Effector memory CD4-positive, alpha-beta T cell (primary cell): ENCODE data around the gene COL16A1.

Source experiments
- DNase-seq, 3 donors: peaks; one replicate each; pipeline ENCODE4 v3.0.0-alpha.2; 2020
- H3K27ac ChIP-seq: 2 replicates; pipeline ENCODE4 v1.7.0; 2013; ENCODE audit warnings: mild to moderate bottlenecking, low read length, moderate library complexity; ENCODE audit not compliant: insufficient read depth, poor library complexity, severe bottlenecking
- H3K27me3 ChIP-seq: replicated peaks from 2 replicates; pipeline ENCODE4 v1.7.0; 2013; ENCODE audit warnings: mild to moderate bottlenecking, low read length; ENCODE audit not compliant: insufficient read depth, control insufficient read depth, poor library complexity, severe bottlenecking
- H3K36me3 ChIP-seq: 2 replicates; pipeline ENCODE4 v1.7.0; 2013; ENCODE audit warnings: mild to moderate bottlenecking, low read length, moderate library complexity; ENCODE audit not compliant: control insufficient read depth, insufficient read depth
- H3K4me1 ChIP-seq: 2 replicates; pipeline ENCODE4 v1.7.0; 2013; ENCODE audit warnings: low read length, mild to moderate bottlenecking; ENCODE audit not compliant: control insufficient read depth, insufficient read depth, poor library complexity, severe bottlenecking
- H3K4me3 ChIP-seq: 2 replicates; pipeline ENCODE4 v1.7.0; 2013; ENCODE audit warnings: low read length, low read depth, mild to moderate bottlenecking; ENCODE audit not compliant: insufficient read depth, poor library complexity, severe bottlenecking
- H3K9me3 ChIP-seq: 2 replicates; pipeline ENCODE4 v1.7.0; 2013; ENCODE audit warnings: mild to moderate bottlenecking, low read length, moderate library complexity; ENCODE audit not compliant: control insufficient read depth

Gene COL16A1

DNA sequence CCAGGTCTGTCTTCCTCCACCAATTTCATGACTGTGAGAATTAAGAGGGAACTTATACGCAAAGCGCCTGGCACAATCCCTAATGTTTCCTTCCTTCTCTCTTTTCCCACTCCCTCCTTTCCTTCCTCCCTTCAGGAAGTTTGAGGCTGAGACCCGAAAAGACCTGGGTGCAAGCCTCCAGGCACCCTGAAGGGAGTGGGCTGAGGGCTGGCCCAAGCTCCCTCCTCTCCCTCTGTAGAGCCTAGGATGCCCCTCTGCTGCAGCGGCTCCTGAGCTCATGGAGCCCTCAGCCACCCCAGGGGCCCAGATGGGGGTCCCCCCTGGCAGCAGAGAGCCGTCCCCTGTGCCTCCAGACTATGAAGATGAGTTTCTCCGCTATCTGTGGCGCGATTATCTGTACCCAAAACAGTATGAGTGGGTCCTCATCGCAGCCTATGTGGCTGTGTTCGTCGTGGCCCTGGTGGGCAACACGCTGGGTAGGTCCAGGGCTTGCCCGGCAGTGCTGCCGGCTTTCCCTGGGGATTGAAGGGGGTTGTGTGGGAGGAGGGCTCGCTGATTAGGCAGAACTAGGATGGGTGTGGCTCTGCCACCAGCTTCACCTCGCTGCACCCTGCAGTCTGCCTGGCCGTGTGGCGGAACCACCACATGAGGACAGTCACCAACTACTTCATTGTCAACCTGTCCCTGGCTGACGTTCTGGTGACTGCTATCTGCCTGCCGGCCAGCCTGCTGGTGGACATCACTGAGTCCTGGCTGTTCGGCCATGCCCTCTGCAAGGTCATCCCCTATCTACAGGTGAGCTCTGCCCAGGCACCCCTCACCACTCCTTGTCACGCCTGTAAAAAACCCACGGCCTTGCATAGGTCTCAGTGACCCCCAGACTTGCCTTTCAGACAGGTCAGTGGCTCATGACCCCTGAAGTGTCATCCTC is 84.6 kb downstream of the COL16A1 start:
- Histone ChIP-seq H3K4me3 (no peak overlapping the region), H3K36me3 (no peaks in the 10 kb centered on the region), H3K9me3 (no peaks in the 10 kb centered on the region), H3K27ac (no peak overlapping the region), H3K27me3 (peaks cover 9% of the 10 kb centered on the region), H3K4me1 (peaks cover 10% of the 10 kb centered on the region)
- DNase-seq = no peak

DNA sequence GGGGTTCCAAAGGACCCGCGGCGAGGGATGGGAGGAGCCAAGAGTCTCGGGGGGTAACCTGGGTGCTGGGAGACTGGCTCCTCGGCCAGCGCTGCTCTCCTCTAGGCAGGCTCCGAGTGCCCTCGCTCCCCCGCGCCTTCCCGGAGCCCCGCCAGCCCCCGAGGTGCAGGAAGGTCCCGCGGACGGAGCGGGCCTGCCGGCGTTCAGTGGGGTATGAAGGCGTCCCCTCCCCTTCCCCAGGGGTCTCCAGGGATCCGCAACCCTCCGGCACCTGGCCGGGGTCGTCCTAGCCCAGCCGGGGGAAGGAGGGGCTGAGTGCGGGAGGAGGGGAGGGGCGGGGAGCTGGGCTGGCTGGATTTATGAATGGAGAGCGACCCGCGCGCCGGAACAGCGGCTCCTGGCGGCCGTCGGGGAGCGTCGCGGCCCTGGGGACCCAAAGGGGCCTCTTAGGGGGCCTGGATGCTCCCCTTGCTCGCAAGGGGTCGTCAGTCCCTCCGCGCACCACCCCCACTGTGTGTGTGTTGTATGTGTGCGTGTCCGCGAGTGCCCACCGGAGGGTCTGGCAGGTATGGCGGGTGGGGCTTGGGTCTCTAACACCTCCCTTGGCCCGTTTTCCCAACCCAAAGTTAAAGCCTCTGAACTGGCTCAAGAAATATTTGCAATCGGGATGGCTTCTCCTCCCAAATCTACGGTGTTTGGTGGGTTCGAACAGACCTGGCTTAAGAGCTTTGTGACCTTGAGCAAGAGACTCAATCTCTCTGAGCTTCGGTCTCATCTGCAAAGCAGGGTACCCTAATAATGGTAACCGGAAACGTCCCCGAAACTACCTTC is 85.7 kb downstream of the COL16A1 start:
- H3K27me3 ChIP-seq = peaks cover 9% of the 10 kb centered on the region
- H3K27ac ChIP-seq = no peak overlapping the region
- no peak for DNase-seq
- no peaks in the 10 kb centered on the region for H3K36me3 ChIP-seq
- H3K4me1 ChIP-seq = peaks cover 10% of the 10 kb centered on the region
- no peaks in the 10 kb centered on the region for H3K9me3 ChIP-seq
- H3K4me3 ChIP-seq = peak overlapping the region; percentile 46

DNA sequence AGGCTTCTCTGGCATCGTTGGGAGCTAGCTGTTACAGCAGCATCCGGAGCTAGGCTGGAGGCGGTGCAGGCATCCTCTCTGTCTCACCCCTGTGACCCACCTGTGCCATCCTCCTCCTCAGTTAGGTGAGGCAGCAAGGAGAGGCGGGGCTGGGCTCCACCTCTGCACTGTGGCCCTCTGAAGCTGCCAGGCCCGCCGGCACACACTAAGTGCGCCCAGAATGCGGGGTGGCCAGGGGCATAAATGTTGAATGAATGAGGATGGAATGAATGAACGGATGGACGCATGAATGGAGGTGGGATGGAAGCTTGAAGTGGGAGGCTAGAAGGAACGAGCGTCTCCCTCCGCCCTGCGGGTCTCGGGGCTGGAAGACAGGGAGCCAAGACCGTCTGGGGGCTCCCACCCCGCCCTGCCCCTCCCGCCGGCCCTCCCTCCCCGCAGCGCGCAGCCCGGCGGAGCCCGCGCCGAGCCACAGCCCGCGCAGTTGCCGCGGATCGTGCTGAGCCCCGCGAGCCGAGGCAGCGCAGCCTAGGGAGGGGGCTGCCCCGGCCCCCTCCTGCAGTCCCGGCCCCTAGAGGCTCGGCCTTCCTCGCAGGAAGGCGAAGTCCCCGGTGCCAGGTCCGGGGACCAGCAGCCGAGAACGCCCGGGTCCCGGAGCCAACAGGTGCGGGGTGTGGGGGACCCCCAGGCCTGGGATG is 86.5 kb downstream of the COL16A1 start, which contains the start of gene HCRTR1:
Gene HCRTR1, plus strand, starts transcription at position 472 of the 698 bp plus-strand sequence. CDS start 1,504 bp downstream, outside the sequence.
- no peaks in the 10 kb centered on the region for H3K36me3 ChIP-seq
- peak within 1 kb of the TSS; percentile 46 for H3K4me3 ChIP-seq
- no peak within 1 kb of the TSS for H3K27ac ChIP-seq
- DNase-seq = no peak
- H3K4me1 ChIP-seq = peaks cover 10% of the 10 kb centered on the region
- H3K9me3 ChIP-seq = no peaks in the 10 kb centered on the region
- peaks cover 9% of the 10 kb centered on the region for H3K27me3 ChIP-seq

DNA sequence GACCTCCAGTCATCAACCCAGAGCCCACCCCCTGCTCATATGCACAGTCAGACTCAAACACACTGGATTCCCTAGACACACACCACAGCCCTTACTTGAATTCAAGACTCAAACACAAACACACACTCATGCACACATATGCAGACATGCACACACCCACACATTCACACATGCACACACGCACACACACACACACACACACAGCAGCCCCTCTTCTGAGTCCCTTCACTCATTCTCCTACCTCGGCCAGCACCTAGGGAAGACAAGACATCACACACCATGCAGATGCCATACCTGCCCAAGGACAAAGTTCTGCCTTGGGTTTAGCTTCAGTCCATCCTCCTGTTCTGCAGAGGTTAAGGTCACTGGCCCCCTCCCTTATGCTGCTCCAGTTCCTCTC is 87.9 kb downstream of the COL16A1 start:
- DNase-seq = no peak
- Histone ChIP-seq H3K9me3 (no peaks in the 10 kb centered on the region), H3K4me3 (no peak overlapping the region), H3K27ac (no peak overlapping the region), H3K4me1 (peaks cover 10% of the 10 kb centered on the region), H3K27me3 (peaks cover 9% of the 10 kb centered on the region), H3K36me3 (no peaks in the 10 kb centered on the region)

DNA sequence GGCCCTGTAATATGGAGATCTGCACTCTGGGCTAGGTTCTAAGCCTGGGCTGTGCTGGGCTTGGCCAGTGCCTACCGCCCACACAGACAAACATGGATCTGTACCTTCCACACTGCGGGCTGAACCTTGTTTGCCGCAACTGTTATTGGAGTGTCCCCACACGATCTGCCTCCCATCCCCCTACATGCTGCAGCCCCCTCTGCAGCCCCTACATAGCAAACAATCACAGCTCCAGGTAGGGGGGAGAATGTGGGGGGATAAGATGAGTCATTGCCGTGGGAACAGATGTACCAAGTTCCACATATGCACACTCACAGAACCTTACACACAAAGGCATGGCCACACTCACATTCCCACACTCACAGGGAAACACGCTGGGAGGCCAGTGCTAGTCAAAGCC is 88.4 kb downstream of the COL16A1 start:
- Histone ChIP-seq H3K4me1 (peaks cover 10% of the 10 kb centered on the region), H3K9me3 (no peaks in the 10 kb centered on the region), H3K27me3 (peaks cover 9% of the 10 kb centered on the region), H3K36me3 (no peaks in the 10 kb centered on the region), H3K27ac (no peak overlapping the region), H3K4me3 (no peak overlapping the region)
- DNase-seq = no peak

DNA sequence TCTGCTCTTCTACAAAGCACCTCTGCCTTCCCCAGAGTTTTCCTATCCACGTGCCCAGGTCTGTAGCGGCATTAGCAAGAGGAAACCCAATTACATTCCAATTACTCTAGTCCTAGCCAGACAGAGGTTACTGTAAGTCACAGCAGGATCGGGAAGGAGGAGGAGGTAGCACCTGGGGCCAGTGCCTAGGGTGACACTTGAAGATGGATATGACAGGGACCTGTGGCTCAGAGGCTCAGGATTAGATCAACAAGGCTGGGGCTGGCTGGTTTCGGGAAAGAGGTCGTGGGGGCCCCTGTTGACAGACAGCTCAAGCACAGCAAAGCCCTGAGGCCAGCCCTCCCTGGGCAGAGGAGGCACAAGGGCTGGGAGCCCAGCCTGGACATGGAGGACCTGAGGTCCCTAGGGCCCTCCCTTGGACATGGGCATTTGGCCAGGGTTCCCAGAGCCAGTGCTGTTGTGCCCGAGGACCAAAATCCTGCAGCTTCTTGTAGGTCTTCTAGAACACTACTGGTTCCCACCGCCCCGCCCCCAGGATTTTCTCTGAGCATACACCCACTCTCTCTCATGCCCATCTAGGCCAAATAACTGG is 89.3 kb downstream of the COL16A1 start:
- H3K36me3 ChIP-seq = no peaks in the 10 kb centered on the region
- no peak overlapping the region for H3K4me3 ChIP-seq
- peaks cover 9% of the 10 kb centered on the region for H3K27me3 ChIP-seq
- H3K4me1 ChIP-seq = peaks cover 10% of the 10 kb centered on the region
- H3K9me3 ChIP-seq = no peaks in the 10 kb centered on the region
- DNase-seq = no peak
- H3K27ac ChIP-seq = no peak overlapping the region

DNA sequence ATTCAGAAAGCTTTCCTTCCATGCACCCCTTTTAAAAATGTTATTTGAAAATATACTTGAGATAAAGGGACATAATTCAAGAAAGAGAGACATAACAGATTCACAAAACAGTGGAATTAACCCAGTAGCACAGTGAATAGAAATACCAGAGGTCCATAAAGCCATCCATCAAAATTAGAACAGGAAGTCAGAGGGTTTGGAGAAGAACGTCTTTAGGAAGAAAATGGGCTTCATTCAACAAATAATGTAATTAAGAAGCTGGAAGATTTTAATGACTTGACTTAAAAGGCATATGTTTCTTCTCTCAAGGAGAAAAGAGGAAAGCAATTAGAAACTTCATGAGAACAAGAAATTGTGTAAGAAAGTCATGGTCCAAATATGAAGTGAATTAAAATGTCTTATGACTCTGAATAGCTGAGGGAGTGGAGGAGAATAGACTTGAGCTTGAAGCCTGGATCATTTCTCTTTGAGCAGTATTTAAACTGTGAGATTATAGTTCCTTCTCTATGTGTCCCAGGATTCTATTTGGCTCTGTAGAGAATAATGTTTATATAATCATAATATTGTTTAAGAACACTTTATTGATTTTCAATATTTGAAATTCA is 94.2 kb downstream of the COL16A1 start:
- Histone ChIP-seq H3K9me3 (no peaks in the 10 kb centered on the region), H3K27ac (no peak overlapping the region), H3K4me1 (no peaks in the 10 kb centered on the region), H3K36me3 (no peaks in the 10 kb centered on the region), H3K27me3 (no peaks in the 10 kb centered on the region), H3K4me3 (no peak overlapping the region)
- no peak for DNase-seq

DNA sequence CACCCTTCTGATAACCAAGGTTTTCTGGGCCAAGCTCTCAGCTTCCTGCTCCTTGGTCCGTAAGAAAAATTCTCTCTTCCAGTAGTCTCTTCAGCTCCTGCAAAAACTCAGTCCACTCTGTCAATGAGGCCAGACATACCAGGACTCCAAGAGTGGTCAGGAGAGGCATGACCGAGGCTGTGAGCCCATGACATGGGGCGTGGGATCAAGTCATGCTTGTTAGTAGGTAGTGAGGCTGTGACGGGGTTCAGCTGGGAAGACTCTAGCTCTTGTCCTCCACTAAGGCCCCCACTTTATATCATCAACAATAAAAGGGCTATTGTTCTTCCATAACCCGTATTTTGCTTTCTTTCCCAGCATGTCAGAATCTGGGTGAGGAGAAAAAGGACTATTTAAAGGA is 96.5 kb downstream of the COL16A1 start:
- Histone ChIP-seq H3K27me3 (no peaks in the 10 kb centered on the region), H3K9me3 (no peaks in the 10 kb centered on the region), H3K4me1 (no peaks in the 10 kb centered on the region), H3K36me3 (no peaks in the 10 kb centered on the region), H3K4me3 (no peak overlapping the region), H3K27ac (no peak overlapping the region)
- no peak for DNase-seq

DNA sequence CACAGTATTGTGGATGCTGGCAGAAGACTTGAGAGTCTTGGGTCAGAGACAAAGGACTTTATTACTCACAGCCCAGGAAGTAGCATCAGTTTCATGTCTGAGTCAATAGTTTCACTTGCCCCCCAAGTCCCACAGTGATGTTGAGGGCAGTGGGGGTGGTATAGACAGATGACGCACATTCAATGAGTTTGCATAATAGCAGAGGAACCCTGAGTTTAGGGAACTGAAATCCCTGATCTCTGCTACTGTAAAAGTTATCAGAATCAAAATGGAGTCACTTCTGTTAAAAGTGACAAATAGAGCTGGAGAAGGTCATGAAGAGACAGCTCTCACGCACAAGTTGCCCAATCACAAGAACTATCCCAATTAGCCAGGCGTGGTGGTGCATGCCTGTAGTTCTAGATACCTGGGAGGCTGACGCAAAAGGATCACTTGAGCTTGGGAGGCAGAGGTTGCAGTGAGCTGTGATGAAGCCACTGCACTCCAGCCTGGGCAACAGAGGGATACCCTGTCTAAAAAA is 97.8 kb downstream of the COL16A1 start:
- no peak for DNase-seq
- no peaks in the 10 kb centered on the region for H3K9me3 ChIP-seq
- no peak overlapping the region for H3K27ac ChIP-seq

More for the DNA sequence above, 97.8 kb downstream of the COL16A1 start:
- H3K27me3 ChIP-seq = no peaks in the 10 kb centered on the region
- no peaks in the 10 kb centered on the region for H3K4me1 ChIP-seq
- H3K36me3 ChIP-seq = no peaks in the 10 kb centered on the region
- H3K4me3 ChIP-seq = no peak overlapping the region
